ENCODE measurements around the gene RYR3.

DNA sequence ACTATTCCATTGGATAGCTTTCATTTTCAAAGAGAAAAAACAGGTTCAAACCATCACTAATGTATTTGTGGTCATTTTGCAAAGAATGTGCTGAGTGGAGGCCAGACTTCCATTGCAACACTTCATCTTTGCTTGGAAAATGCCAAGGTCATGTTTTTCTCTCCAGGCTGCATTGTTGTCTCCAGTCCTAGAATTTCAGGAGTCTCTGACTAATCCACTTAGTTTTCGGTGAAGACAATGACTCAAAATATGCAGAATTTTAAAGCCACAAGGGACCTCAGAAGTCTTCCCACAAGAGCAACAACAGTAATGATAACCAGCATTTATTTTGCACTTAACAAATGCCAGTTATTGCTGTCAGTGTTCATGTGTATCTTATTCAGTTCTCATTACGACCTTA, 277.0 kb downstream of the RYR3 start:
- TF ChIP-seq, protein P1, sequence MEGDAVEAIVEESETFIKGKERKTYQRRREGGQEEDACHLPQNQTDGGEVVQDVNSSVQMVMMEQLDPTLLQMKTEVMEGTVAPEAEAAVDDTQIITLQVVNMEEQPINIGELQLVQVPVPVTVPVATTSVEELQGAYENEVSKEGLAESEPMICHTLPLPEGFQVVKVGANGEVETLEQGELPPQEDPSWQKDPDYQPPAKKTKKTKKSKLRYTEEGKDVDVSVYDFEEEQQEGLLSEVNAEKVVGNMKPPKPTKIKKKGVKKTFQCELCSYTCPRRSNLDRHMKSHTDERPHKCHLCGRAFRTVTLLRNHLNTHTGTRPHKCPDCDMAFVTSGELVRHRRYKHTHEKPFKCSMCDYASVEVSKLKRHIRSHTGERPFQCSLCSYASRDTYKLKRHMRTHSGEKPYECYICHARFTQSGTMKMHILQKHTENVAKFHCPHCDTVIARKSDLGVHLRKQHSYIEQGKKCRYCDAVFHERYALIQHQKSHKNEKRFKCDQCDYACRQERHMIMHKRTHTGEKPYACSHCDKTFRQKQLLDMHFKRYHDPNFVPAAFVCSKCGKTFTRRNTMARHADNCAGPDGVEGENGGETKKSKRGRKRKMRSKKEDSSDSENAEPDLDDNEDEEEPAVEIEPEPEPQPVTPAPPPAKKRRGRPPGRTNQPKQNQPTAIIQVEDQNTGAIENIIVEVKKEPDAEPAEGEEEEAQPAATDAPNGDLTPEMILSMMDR (conservative IDR thresholded peaks at IDR 0.05; ENCODE audit: low read length), result no peak
- TF ChIP-seq EZH2phosphoT487 (IDR thresholded peaks at IDR 0.05; ENCODE audit: borderline replicate concordance), result no peak
